Measurements from ENCODE around the gene FIGN. TPM values are rescaled to one million over a fixed set of nuclear protein-coding genes. Genes with fewer than 3 reads are reported as not detected.

FIGN gene
- total RNA-seq, 1 experiment from 2014 or later = not detected

- no peaks in the 10 kb centered on the region for H3K9me3 Mint-ChIP-seq (ENCODE audit: unreplicated experiment)
- H3K27ac Mint-ChIP-seq (ENCODE audit: unreplicated experiment) = no peak overlapping the region
- H3K4me3 Mint-ChIP-seq (ENCODE audit: unreplicated experiment) = no peak overlapping the region
- TF ChIP-seq, protein P1, sequence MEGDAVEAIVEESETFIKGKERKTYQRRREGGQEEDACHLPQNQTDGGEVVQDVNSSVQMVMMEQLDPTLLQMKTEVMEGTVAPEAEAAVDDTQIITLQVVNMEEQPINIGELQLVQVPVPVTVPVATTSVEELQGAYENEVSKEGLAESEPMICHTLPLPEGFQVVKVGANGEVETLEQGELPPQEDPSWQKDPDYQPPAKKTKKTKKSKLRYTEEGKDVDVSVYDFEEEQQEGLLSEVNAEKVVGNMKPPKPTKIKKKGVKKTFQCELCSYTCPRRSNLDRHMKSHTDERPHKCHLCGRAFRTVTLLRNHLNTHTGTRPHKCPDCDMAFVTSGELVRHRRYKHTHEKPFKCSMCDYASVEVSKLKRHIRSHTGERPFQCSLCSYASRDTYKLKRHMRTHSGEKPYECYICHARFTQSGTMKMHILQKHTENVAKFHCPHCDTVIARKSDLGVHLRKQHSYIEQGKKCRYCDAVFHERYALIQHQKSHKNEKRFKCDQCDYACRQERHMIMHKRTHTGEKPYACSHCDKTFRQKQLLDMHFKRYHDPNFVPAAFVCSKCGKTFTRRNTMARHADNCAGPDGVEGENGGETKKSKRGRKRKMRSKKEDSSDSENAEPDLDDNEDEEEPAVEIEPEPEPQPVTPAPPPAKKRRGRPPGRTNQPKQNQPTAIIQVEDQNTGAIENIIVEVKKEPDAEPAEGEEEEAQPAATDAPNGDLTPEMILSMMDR (IDR thresholded peaks at IDR 0.05; ENCODE audit: insufficient read depth in 1 of 2, low read depth in 1 of 2, low read length in 1 of 2, severe bottlenecking in 1 of 2, unreplicated experiment in 1 of 2) = no peak
- no peaks in the 10 kb centered on the region for H3K27me3 Mint-ChIP-seq (ENCODE audit: insufficient read depth, unreplicated experiment)
- ChIA-PET CTCF (no interaction called here), POLR2A (no interaction called here)
- H3K4me1 Mint-ChIP-seq (ENCODE audit: low read depth, unreplicated experiment) = no peaks in the 10 kb centered on the region
- intact Hi-C loops (cut with micrococcal nuclease; ENCODE audit: unreplicated experiment) = no loop called here
- DNase-seq = no peak
- Histone ChIP-seq H3K9me3 (no peaks in the 10 kb centered on the region), H3K36me3 (ENCODE audit: control insufficient read depth, insufficient read depth, low read length) (no peaks in the 10 kb centered on the region), H3K4me3 (ENCODE audit: low read depth, low read length) (no peak overlapping the region), H3K4me1 (no peaks in the 10 kb centered on the region), H3K27me3 (replicated peaks; ENCODE audit: control insufficient read depth, insufficient read depth, low read length) (no peaks in the 10 kb centered on the region)
- no peaks in the 10 kb centered on the region for H3K36me3 Mint-ChIP-seq (ENCODE audit: insufficient read depth, unreplicated experiment)
- BruUV-seq (replicated peaks) = no TSS peak
Measured at GRCh38 chr2:163757814-163758213, 22.0 kb upstream of the FIGN start.

DNA sequence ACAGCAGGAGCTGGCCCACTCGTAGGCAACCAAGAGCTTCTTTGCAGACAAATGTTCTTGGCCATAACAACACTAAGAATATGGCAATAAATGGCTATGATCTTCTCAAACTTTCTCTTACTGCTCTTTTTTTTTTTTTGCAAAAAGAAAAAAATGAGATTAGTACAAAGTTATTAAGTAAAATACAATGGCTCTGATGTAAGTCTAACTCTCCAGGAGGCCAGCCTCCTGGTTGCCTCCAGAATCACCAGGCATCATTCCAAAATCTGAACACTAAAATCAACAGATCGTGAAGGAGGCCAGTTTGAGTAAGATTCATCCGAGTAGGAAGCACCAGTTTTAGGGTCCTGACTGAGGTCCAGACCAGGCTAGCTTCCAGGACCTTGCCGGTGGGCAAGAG is 20.8 kb upstream of the FIGN start:
- no peaks in the 10 kb centered on the region for H3K27me3 ChIP-seq (replicated peaks; ENCODE audit: control insufficient read depth, insufficient read depth, low read length)
- no peak overlapping the region for H3K27ac Mint-ChIP-seq (ENCODE audit: unreplicated experiment)
- ChIA-PET CTCF (no interaction called here), POLR2A (no interaction called here)
- H3K9me3 Mint-ChIP-seq (ENCODE audit: unreplicated experiment) = no peaks in the 10 kb centered on the region
- no peaks in the 10 kb centered on the region for H3K4me1 ChIP-seq
- DNase-seq = no peak
- no peaks in the 10 kb centered on the region for H3K36me3 ChIP-seq (ENCODE audit: control insufficient read depth, insufficient read depth, low read length)
- H3K4me3 Mint-ChIP-seq (ENCODE audit: unreplicated experiment) = no peak overlapping the region
- no peaks in the 10 kb centered on the region for H3K36me3 Mint-ChIP-seq (ENCODE audit: insufficient read depth, unreplicated experiment)
- intact Hi-C loops (cut with micrococcal nuclease; ENCODE audit: unreplicated experiment) = no loop called here
- no peak overlapping the region for H3K4me3 ChIP-seq (ENCODE audit: low read depth, low read length)
- no TSS peak for BruUV-seq (replicated peaks)
- TF ChIP-seq, protein P1 (IDR thresholded peaks at IDR 0.05; ENCODE audit: insufficient read depth in 1 of 2, low read depth in 1 of 2, low read length in 1 of 2, severe bottlenecking in 1 of 2, unreplicated experiment in 1 of 2) = no peak
- H3K27me3 Mint-ChIP-seq (ENCODE audit: insufficient read depth, unreplicated experiment) = no peaks in the 10 kb centered on the region
- no peaks in the 10 kb centered on the region for H3K9me3 ChIP-seq
- no peaks in the 10 kb centered on the region for H3K4me1 Mint-ChIP-seq (ENCODE audit: low read depth, unreplicated experiment)

DNA sequence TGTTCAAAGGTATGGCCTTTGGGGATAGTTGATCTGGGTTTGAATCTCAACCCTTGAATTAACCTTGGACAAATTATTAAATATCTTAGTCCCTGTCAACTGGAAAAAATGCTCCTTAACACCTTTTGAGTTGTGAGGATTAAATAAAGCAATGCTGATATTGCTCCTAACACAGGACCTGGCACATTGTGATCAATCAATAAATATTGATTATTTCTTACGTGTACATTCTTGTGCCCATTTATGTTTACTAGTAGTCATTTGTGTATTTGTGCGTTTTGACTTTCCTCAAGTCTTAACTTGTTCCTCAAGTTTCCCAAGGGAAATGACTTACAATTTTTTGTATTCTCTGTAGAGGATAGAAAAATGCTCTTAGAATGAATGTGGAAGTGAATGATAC is 19.6 kb upstream of the FIGN start:
- POLR2A ChIA-PET = no interaction called here
- TF ChIP-seq, protein P1 (IDR thresholded peaks at IDR 0.05; ENCODE audit: insufficient read depth in 1 of 2, low read depth in 1 of 2, low read length in 1 of 2, severe bottlenecking in 1 of 2, unreplicated experiment in 1 of 2) = no peak
- H3K4me3 ChIP-seq (ENCODE audit: low read depth, low read length) = no peak overlapping the region
- H3K36me3 Mint-ChIP-seq (ENCODE audit: insufficient read depth, unreplicated experiment) = no peaks in the 10 kb centered on the region
- DNase-seq = no peak
- no peaks in the 10 kb centered on the region for H3K27me3 ChIP-seq (replicated peaks; ENCODE audit: control insufficient read depth, insufficient read depth, low read length)
- no peak overlapping the region for H3K27ac Mint-ChIP-seq (ENCODE audit: unreplicated experiment)
- H3K4me3 Mint-ChIP-seq (ENCODE audit: unreplicated experiment) = no peak overlapping the region
- H3K4me1 ChIP-seq = no peaks in the 10 kb centered on the region
- intact Hi-C loops (cut with micrococcal nuclease; ENCODE audit: unreplicated experiment) = no loop called here
- CTCF ChIA-PET = no interaction called here
- H3K36me3 ChIP-seq (ENCODE audit: control insufficient read depth, insufficient read depth, low read length) = no peaks in the 10 kb centered on the region
- no peaks in the 10 kb centered on the region for H3K27me3 Mint-ChIP-seq (ENCODE audit: insufficient read depth, unreplicated experiment)
- H3K4me1 Mint-ChIP-seq (ENCODE audit: low read depth, unreplicated experiment) = no peaks in the 10 kb centered on the region
- no peaks in the 10 kb centered on the region for H3K9me3 Mint-ChIP-seq (ENCODE audit: unreplicated experiment)
- no TSS peak for BruUV-seq (replicated peaks)
- H3K9me3 ChIP-seq = no peaks in the 10 kb centered on the region
